ENCODE results near the gene MED15. TPM values are rescaled to one million over a fixed set of nuclear protein-coding genes. Genes with fewer than 3 reads are reported as not detected.
"Not testable (repeated sequence)": the region's sequence is repeated elsewhere in the genome, so short reads cannot be mapped to it uniquely, and the experiment has no call there.

MED15 gene, protein sequence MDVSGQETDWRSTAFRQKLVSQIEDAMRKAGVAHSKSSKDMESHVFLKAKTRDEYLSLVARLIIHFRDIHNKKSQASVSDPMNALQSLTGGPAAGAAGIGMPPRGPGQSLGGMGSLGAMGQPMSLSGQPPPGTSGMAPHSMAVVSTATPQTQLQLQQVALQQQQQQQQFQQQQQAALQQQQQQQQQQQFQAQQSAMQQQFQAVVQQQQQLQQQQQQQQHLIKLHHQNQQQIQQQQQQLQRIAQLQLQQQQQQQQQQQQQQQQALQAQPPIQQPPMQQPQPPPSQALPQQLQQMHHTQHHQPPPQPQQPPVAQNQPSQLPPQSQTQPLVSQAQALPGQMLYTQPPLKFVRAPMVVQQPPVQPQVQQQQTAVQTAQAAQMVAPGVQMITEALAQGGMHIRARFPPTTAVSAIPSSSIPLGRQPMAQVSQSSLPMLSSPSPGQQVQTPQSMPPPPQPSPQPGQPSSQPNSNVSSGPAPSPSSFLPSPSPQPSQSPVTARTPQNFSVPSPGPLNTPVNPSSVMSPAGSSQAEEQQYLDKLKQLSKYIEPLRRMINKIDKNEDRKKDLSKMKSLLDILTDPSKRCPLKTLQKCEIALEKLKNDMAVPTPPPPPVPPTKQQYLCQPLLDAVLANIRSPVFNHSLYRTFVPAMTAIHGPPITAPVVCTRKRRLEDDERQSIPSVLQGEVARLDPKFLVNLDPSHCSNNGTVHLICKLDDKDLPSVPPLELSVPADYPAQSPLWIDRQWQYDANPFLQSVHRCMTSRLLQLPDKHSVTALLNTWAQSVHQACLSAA
- total RNA-seq = 148 and 149 TPM in 2 replicates

DNA sequence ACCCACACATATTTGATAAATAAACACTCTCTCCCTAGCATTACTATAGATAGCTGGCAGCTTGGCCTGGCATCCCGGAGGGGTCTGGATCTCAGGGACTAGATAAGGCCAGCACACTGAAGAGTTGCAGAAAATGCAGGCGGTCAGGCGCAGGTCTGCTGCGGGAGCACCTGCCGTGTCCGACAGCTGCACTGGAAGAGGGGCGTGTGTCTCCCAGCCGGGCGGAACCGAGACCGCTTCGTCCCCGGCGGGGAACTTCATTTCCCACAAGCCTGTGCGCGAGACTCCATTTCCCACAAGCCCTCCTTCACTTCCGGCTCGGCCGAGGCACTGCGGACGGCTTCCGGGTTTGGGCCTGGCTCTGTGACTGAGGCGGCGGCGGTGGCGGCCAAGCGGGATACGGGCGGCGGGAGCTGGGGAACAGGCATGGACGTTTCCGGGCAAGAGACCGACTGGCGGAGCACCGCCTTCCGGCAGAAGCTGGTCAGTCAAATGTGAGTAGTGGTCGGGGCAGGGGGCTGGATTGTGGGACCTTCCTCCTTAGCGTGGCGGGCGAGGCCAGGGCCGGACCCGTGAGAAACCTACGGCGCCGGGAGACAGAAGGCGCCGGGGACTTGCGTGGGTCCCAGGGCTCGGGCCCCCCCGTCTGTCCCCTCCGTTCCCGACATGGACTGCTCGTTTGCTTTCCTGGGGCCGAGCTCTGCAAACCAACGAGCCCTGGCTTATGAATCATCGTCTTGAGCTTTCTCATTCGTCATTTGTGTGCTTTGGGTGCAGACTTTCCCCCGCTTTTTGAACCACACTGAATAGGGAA is at the start of gene MED15:
TSS of gene MED15 (plus strand) at position 358 of the 814 bp plus-strand sequence. CDS start at position 427, 69 bp downstream.
- intact Hi-C loops (cut with micrococcal nuclease) = loop anchor here (1.0 to 10.0 kb wide), 3 partner anchors 60 to 351 kb away; partner anchors contain the start of genes DGCR6L and PI4KA

- intact Hi-C loops (cut with micrococcal nuclease) = no loop called here
Observed at GRCh38 chr22:20458530-20459151, 48.8 kb upstream of the MED15 start.

GRCh38 chr22:20459152-20459542 is 48.3 kb upstream of the MED15 start:
- intact Hi-C loops (cut with micrococcal nuclease) = no loop called here

DNA sequence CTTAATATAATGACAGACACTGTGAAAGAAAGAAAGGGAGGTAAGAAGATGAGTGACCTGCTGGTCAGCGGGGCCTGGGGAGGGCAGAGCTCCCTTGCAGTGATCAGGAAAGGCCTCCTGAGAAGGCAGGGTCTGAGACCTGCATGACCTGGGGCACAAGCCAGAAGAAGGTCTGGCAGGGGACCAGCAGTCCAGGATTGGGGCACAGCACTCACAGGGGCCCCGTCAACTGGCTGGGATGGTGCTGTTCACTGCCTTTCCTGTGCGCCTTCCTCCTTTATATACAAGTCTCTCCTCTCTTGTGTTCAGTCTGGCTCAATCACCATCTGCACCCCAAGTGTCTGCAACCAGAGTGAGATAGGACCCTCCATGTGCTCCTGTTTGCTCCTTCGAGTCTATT is 47.5 kb upstream of the MED15 start:
- intact Hi-C loops (cut with micrococcal nuclease) = no loop called here

- intact Hi-C loops (cut with micrococcal nuclease) = loop anchor here (1.0 kb wide), 2 partner anchors 33 to 346 kb away; partner anchors contain the start of gene TRMT2A
Observed at GRCh38 chr22:20463324-20464095, 43.9 kb upstream of the MED15 start.

DNA sequence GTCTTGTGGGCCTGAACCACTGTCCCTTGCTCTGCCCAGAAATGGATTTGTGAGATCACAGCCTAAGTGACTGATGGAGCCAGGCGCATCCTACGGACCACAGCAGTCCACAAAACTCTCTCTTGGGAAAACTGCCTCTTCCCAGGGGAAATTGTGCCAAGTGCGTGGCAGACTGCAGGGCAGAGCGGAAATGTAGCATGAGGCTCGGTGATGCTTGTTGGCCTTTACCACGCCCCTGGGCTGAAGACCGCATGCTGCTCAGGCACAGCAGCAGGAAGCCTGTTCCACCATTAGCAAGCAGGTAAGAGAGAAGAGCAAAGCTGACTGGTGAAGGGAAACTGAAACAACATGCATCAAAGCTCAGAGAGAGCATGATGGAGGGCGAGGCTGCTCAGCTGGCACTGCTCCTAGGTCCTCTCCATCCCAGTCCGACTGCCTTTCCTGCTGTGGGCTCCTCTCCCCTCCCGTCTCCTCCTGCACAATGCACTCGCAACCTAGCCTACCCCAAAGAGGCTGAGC is 43.3 kb upstream of the MED15 start:
- intact Hi-C loops (cut with micrococcal nuclease) = loop anchor here (1.0 kb wide), 1 partner anchor 32 kb away; no protein-coding TSS in a partner anchor

DNA sequence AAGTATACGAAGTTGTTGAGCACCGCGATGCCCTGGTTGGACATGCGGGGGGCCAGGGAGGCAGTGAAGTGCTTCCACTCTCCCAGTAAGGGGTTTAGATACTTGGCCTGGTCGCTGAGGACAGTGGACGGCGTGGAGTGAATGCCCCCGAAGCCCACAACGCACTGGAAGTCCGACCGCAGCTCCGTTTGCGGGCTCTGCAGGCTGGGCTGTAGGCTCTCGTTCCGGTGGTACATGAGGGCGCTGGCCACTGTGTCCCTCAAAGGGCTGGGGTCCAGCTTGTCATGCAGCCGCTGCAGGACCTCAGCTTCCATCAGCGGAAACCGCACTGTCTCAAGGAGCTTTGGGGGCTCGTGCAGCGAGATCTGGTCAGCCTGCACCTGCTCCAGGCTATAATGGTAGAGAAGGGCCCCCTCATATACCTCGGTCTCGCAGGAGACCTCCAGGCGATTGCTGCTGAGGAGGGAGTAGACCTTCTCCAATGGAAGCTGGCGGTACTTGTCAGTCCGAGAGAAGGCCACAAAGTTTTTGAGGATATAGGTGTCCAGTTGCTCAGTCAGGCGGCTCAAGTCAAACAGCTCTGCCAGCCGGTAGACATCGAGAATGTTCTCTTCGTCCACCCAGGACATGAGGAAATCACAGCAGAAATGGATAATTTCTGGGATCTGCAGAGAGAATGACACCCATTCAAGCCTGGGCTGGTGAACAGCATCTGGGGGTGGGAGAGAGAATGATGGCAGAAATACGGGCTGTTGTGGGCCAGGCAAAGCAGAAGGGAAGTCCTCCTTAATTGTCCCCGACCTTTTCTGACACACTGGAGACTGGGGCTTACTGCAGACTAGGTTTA is 42.3 kb upstream of the MED15 start:
- intact Hi-C loops (cut with micrococcal nuclease) = loop anchor here (1.0 kb wide), 1 partner anchor 31 kb away; no protein-coding TSS in a partner anchor

- intact Hi-C loops (cut with micrococcal nuclease) = no loop called here
Observed at GRCh38 chr22:20465759-20466077, 41.7 kb upstream of the MED15 start.

DNA sequence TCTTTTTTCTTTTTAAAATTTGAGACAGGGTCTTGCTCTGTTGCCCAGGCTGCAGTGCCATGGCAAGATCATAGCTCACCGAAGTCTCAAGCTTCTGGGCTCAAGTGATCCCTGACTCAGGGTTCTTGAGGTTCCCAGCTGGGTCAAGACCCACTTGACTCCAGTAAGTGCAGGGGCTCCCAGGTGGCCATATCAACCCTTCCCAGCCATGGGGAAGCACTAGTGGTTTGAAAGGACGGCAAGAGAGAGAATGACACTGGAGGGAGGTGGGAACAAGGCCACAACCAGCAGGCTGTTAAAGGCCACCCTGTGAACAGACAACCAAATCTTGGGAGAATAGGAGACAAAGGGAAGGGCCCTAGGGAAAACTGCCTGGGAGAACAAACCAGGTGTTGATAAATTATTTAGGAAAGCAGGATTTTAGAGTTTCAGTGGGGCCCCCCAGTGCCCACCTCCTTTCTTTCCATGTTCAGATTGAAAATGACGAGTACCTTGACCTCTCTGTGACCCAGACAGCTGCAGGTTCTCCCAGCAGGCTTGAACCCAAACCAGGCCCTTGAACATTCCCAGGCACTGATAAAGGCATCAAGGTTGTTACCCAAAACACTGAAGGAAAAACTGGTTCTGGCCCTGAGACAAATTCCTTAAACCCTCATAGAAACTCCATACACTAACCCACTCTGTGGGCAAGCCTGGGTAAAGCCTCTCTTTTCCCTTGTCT is 40.6 kb upstream of the MED15 start:
- intact Hi-C loops (cut with micrococcal nuclease) = no loop called here

DNA sequence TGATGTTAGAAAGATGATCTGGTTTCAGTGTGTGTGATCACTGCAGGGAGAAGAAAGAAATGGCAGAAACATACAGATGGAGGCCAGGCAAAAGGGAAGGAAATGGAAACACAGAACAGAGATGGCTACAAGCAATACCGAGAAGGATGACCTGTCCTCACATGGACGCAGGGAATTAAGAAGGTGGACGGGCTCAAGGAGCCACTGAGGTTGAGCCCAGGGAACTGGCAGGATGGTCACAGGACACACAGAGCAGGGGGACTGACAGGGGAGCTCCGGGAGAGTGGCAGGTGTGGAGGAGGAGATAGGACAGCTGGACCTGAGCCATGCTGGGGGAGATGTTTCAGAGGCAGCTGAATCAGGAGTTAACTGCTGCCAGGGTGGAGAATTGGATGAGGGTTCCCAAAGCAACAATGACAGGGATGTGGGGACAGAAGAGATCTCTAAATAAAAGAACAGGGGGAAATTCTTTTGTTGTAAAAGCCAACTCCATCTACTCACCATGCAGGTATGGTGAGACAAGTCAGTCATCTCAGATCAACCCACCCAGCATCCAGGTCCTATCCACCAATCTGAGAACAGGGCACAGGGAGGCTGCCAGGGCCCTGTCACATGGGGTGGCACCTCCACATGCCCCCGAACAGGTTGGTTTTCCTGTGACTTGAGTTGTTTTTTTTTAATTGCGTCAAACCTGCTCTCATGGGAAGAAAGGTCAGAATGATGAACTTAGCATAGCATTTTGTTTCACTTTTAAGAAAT is 38.1 kb upstream of the MED15 start:
- intact Hi-C loops (cut with micrococcal nuclease) = no loop called here

DNA sequence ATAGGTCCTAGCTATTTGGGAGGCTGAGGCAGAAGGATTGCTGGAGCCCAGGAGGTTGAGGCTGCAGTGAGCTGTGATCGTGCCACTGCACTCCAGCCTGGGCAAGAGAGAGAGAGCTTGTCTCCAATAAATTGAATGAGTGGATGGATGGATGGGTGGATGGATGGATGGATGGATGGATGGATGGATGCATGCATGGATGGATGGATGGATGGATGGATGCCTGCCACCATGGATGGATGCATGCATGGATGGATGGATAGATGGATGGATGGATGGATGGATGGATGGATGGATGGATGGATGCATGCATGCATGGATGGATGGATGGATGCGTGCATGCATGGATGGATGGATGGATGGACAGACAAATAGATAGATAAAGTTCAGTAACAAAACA is 36.9 kb upstream of the MED15 start:
- intact Hi-C loops (cut with micrococcal nuclease) = not testable (repeated sequence)

GRCh38 chr22:20471126-20471833 is 36.1 kb upstream of the MED15 start:
- intact Hi-C loops (cut with micrococcal nuclease) = no loop called here

- intact Hi-C loops (cut with micrococcal nuclease) = no loop called here
Observed at GRCh38 chr22:20472629-20473442, 34.6 kb upstream of the MED15 start.

- intact Hi-C loops (cut with micrococcal nuclease) = loop anchor here (1.0 kb wide), 1 partner anchor 21 kb away; no protein-coding TSS in a partner anchor
Observed at GRCh38 chr22:20475115-20475436, 32.3 kb upstream of the MED15 start.

DNA sequence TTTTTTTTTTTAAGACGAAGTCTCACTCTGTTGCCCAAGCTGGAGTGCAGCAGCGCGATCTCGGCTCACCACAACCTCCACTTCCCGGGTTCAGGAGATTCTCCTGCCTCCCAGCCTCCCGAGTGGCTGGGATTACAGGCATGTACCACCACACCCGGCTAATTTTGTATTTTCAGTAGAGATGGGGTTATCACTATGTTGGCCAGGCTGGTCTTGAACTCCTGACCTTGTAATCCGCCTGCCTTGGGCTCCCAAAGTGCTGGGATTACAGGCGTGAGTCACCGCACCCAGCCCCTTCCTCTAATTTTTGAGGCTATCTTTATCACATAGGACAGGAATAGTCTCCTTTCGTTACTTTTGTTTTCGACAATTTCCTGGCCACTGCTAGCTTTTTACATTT is 31.8 kb upstream of the MED15 start:
- intact Hi-C loops (cut with micrococcal nuclease) = loop anchor here (1.0 kb wide), 1 partner anchor 21 kb away; no protein-coding TSS in a partner anchor

GRCh38 chr22:20478059-20478458 is 29.4 kb upstream of the MED15 start:
- intact Hi-C loops (cut with micrococcal nuclease) = not testable (repeated sequence)
